ENCODE results near the gene RIC8A. TPM values are rescaled to one million over a fixed set of nuclear protein-coding genes. Genes with fewer than 3 reads are reported as not detected.

The RIC8A gene
- total and polyA plus RNA-seq, 2 of the 13 experiments (the other 11 are each of a cell fraction or from before 2014, with no cell fraction given), result 62.1 to 63.8 TPM

DNA sequence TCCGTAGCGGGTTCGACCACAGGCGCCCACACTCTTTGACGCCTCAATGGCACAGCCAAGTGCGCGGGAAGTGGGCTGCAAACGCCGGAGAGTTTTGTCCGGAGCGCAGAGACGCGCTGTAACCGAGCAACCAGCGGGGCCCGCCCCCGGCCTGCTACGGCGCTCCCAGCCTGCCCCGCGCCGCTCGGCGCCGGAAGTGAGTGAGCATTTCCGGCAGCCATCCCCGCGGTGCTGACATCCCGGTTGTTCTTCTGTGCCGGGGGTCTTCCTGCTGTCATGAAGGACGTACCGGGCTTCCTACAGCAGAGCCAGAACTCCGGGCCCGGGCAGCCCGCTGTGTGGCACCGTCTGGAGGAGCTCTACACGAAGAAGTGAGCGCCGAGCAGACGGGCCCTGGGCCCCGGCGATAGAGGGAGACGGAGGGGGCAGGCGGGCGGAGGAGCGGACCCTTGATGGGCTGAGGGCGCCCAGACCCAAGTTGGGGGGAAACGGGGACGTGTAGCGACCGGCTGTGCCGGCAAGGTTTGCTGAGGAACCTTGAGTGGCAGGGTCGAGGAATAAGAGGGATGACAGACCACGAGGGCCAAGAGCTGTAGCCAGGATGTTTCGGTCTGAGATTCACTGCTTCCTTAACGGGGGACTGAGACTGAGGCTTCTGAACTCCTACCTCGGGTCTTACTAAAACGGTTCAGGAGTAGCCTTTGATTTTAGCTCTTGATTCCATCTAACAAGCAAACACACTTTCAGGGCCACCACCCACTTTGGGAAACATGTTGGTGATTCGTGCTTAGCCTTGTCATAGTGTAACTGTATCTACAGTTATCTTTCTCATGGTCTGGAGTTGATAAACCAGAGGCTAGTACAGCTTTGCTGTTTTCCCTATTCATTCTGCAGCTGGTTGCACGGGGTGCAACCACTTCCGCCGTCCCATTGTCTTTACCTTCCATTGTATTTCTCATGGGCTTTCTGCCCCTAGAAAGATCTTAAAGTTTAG is 29.6 kb downstream of the RIC8A start, which contains the start of gene PSMD13 (continued):
- TF ChIP-seq, protein P1, sequence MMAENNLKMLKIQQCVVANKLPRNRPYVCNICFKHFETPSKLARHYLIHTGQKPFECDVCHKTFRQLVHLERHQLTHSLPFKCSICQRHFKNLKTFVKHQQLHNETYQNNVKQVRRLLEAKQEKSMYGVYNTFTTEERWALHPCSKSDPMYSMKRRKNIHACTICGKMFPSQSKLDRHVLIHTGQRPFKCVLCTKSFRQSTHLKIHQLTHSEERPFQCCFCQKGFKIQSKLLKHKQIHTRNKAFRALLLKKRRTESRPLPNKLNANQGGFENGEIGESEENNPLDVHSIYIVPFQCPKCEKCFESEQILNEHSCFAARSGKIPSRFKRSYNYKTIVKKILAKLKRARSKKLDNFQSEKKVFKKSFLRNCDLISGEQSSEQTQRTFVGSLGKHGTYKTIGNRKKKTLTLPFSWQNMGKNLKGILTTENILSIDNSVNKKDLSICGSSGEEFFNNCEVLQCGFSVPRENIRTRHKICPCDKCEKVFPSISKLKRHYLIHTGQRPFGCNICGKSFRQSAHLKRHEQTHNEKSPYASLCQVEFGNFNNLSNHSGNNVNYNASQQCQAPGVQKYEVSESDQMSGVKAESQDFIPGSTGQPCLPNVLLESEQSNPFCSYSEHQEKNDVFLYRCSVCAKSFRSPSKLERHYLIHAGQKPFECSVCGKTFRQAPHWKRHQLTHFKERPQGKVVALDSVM (CRISPR knock-in tag; IDR thresholded peaks at IDR 0.05), result no peak
- TF ChIP-seq NBN (conservative IDR thresholded peaks at IDR 0.05) (no peak), SRY (CRISPR knock-in tag; IDR thresholded peaks at IDR 0.05) (no peak), KDM3A (CRISPR knock-in tag; IDR thresholded peaks at IDR 0.05; ENCODE audit: low read depth) (no peak; the same call in 1 of the 2 replicates), ZNF354B (CRISPR knock-in tag; IDR thresholded peaks at IDR 0.05) (no peak), TCF7 (IDR thresholded peaks at IDR 0.05; ENCODE audit: low read depth) (no peak), ZNF569 (CRISPR knock-in tag; IDR thresholded peaks at IDR 0.05; ENCODE audit: borderline replicate concordance) (no peak), ZKSCAN5 (CRISPR knock-in tag; IDR thresholded peaks at IDR 0.05) (no peak)
- TF ChIP-seq, protein P2, sequence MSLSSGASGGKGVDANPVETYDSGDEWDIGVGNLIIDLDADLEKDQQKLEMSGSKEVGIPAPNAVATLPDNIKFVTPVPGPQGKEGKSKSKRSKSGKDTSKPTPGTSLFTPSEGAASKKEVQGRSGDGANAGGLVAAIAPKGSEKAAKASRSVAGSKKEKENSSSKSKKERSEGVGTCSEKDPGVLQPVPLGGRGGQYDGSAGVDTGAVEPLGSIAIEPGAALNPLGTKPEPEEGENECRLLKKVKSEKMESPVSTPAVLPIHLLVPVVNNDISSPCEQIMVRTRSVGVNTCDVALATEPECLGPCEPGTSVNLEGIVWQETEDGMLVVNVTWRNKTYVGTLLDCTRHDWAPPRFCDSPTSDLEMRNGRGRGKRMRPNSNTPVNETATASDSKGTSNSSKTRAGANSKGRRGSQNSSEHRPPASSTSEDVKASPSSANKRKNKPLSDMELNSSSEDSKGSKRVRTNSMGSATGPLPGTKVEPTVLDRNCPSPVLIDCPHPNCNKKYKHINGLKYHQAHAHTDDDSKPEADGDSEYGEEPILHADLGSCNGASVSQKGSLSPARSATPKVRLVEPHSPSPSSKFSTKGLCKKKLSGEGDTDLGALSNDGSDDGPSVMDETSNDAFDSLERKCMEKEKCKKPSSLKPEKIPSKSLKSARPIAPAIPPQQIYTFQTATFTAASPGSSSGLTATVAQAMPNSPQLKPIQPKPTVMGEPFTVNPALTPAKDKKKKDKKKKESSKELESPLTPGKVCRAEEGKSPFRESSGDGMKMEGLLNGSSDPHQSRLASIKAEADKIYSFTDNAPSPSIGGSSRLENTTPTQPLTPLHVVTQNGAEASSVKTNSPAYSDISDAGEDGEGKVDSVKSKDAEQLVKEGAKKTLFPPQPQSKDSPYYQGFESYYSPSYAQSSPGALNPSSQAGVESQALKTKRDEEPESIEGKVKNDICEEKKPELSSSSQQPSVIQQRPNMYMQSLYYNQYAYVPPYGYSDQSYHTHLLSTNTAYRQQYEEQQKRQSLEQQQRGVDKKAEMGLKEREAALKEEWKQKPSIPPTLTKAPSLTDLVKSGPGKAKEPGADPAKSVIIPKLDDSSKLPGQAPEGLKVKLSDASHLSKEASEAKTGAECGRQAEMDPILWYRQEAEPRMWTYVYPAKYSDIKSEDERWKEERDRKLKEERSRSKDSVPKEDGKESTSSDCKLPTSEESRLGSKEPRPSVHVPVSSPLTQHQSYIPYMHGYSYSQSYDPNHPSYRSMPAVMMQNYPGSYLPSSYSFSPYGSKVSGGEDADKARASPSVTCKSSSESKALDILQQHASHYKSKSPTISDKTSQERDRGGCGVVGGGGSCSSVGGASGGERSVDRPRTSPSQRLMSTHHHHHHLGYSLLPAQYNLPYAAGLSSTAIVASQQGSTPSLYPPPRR (CRISPR knock-in tag; IDR thresholded peaks at IDR 0.05; ENCODE audit: borderline replicate concordance), result no peak; the same call in 1 of the 2 replicates
- TF ChIP-seq, protein P3, sequence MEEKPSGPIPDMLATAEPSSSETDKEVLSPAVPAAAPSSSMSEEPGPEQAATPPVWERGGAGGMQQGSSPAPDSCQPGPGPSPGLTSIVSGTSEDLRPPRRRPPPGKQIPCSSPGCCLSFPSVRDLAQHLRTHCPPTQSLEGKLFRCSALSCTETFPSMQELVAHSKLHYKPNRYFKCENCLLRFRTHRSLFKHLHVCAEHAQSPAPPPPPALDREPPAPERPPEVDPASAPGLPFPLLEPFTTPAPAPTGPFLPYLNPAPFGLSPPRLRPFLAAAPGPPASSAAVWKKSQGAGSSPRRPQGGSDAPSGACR (CRISPR knock-in tag; IDR thresholded peaks at IDR 0.05), result 0 out of 2 replicates have a peak, but pooled peaks have one; percentile 57
- TF ChIP-seq, protein P4, sequence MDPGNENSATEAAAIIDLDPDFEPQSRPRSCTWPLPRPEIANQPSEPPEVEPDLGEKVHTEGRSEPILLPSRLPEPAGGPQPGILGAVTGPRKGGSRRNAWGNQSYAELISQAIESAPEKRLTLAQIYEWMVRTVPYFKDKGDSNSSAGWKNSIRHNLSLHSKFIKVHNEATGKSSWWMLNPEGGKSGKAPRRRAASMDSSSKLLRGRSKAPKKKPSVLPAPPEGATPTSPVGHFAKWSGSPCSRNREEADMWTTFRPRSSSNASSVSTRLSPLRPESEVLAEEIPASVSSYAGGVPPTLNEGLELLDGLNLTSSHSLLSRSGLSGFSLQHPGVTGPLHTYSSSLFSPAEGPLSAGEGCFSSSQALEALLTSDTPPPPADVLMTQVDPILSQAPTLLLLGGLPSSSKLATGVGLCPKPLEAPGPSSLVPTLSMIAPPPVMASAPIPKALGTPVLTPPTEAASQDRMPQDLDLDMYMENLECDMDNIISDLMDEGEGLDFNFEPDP (CRISPR knock-in tag; conservative IDR thresholded peaks at IDR 0.05), result no peak
